ENCODE results near the gene TEX38.
"Not testable (repeated sequence)": the region's sequence is repeated elsewhere in the genome, so short reads cannot be mapped to it uniquely, and the experiment has no call there.

Gene TEX38

GRCh38 chr1:46645815-46646214 is 25.8 kb upstream of the TEX38 start:
- Histone ChIP-seq H3K4me1 (ENCODE audit: control insufficient read depth, insufficient read depth, low read length) (no peaks in the 10 kb centered on the region), H3K27me3 (ENCODE audit: control insufficient read depth, insufficient read depth, low read length) (no peaks in the 10 kb centered on the region), H3K4me3 (ENCODE audit: low read depth, low read length) (no peak overlapping the region), H3K36me3 (ENCODE audit: control insufficient read depth, insufficient read depth, low read length) (peaks cover 58% of the 10 kb centered on the region), H3K9me3 (ENCODE audit: control insufficient read depth, insufficient read depth, low read length) (no peaks in the 10 kb centered on the region), H3K27ac (ENCODE audit: low read depth, low read length) (no peak overlapping the region), H3K9ac (ENCODE audit: low read depth, low read length) (no peak overlapping the region)

GRCh38 chr1:46646331-46646730 is 25.3 kb upstream of the TEX38 start:
- H3K9me3 ChIP-seq (ENCODE audit: control insufficient read depth, insufficient read depth, low read length) = no peaks in the 10 kb centered on the region
- no peak overlapping the region for H3K27ac ChIP-seq (ENCODE audit: low read depth, low read length)
- peaks cover 58% of the 10 kb centered on the region for H3K36me3 ChIP-seq (ENCODE audit: control insufficient read depth, insufficient read depth, low read length)
- no peak overlapping the region for H3K9ac ChIP-seq (ENCODE audit: low read depth, low read length)
- no peak overlapping the region for H3K4me3 ChIP-seq (ENCODE audit: low read depth, low read length)
- H3K27me3 ChIP-seq (ENCODE audit: control insufficient read depth, insufficient read depth, low read length) = no peaks in the 10 kb centered on the region
- no peaks in the 10 kb centered on the region for H3K4me1 ChIP-seq (ENCODE audit: control insufficient read depth, insufficient read depth, low read length)

GRCh38 chr1:46646844-46647243 is 24.8 kb upstream of the TEX38 start:
- Histone ChIP-seq H3K9me3 (ENCODE audit: control insufficient read depth, insufficient read depth, low read length) (no peaks in the 10 kb centered on the region), H3K27ac (ENCODE audit: low read depth, low read length) (no peak overlapping the region)

GRCh38 chr1:46647611-46648010 is 24.0 kb upstream of the TEX38 start:
- H3K9me3 ChIP-seq (ENCODE audit: control insufficient read depth, insufficient read depth, low read length) = no peaks in the 10 kb centered on the region
- H3K27me3 ChIP-seq (ENCODE audit: control insufficient read depth, insufficient read depth, low read length) = no peaks in the 10 kb centered on the region
- H3K4me1 ChIP-seq (ENCODE audit: control insufficient read depth, insufficient read depth, low read length) = no peaks in the 10 kb centered on the region
- no peak overlapping the region for H3K4me3 ChIP-seq (ENCODE audit: low read depth, low read length)
- H3K27ac ChIP-seq (ENCODE audit: low read depth, low read length) = no peak overlapping the region
- H3K9ac ChIP-seq (ENCODE audit: low read depth, low read length) = no peak overlapping the region
- H3K36me3 ChIP-seq (ENCODE audit: control insufficient read depth, insufficient read depth, low read length) = peaks cover 54% of the 10 kb centered on the region

More at GRCh38 chr1:46646844-46647243, 24.8 kb upstream of the TEX38 start:
- Histone ChIP-seq H3K4me1 (ENCODE audit: control insufficient read depth, insufficient read depth, low read length) (no peaks in the 10 kb centered on the region), H3K4me3 (ENCODE audit: low read depth, low read length) (no peak overlapping the region), H3K36me3 (ENCODE audit: control insufficient read depth, insufficient read depth, low read length) (peaks cover 54% of the 10 kb centered on the region), H3K9ac (ENCODE audit: low read depth, low read length) (no peak overlapping the region), H3K27me3 (ENCODE audit: control insufficient read depth, insufficient read depth, low read length) (no peaks in the 10 kb centered on the region)

DNA sequence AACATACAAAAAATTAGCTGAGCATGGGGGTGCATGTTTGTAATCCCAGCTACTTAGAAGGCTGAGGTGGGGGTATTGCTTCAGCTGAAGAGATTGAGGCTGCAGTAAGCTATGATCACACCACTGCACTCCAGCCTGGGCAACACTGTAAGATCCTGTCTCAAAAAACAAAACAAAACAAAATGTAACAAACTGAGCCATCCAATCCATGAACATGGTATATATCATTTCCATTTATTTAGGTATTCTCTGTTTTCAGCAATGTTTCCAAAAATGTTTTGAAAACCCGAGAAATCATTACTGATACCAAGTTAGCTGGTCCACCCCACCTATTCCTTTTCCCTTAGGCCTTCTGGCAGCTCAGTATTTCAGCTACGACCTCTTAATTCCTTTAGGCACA is 21.9 kb upstream of the TEX38 start:
- H3K9me3 ChIP-seq (ENCODE audit: control insufficient read depth, insufficient read depth, low read length) = no peaks in the 10 kb centered on the region

GRCh38 chr1:46650491-46650890 is 21.2 kb upstream of the TEX38 start:
- Histone ChIP-seq H3K27me3 (ENCODE audit: control insufficient read depth, insufficient read depth, low read length) (no peaks in the 10 kb centered on the region), H3K27ac (ENCODE audit: low read depth, low read length) (no peak overlapping the region), H3K36me3 (ENCODE audit: control insufficient read depth, insufficient read depth, low read length) (peaks cover 70% of the 10 kb centered on the region), H3K9ac (ENCODE audit: low read depth, low read length) (no peak overlapping the region), H3K4me1 (ENCODE audit: control insufficient read depth, insufficient read depth, low read length) (no peaks in the 10 kb centered on the region), H3K4me3 (ENCODE audit: low read depth, low read length) (no peak overlapping the region), H3K9me3 (ENCODE audit: control insufficient read depth, insufficient read depth, low read length) (no peaks in the 10 kb centered on the region)

More for the DNA sequence above, 21.9 kb upstream of the TEX38 start:
- Histone ChIP-seq H3K9ac (ENCODE audit: low read depth, low read length) (no peak overlapping the region), H3K27me3 (ENCODE audit: control insufficient read depth, insufficient read depth, low read length) (no peaks in the 10 kb centered on the region), H3K4me1 (ENCODE audit: control insufficient read depth, insufficient read depth, low read length) (no peaks in the 10 kb centered on the region), H3K27ac (ENCODE audit: low read depth, low read length) (no peak overlapping the region), H3K4me3 (ENCODE audit: low read depth, low read length) (no peak overlapping the region), H3K36me3 (ENCODE audit: control insufficient read depth, insufficient read depth, low read length) (peaks cover 68% of the 10 kb centered on the region)

GRCh38 chr1:46651152-46651551 is 20.5 kb upstream of the TEX38 start:
- H3K27ac ChIP-seq (ENCODE audit: low read depth, low read length); H3K4me3 ChIP-seq (ENCODE audit: low read depth, low read length); H3K9me3 ChIP-seq (ENCODE audit: control insufficient read depth, insufficient read depth, low read length); H3K4me1 ChIP-seq (ENCODE audit: control insufficient read depth, insufficient read depth, low read length); H3K27me3 ChIP-seq (ENCODE audit: control insufficient read depth, insufficient read depth, low read length); H3K9ac ChIP-seq (ENCODE audit: low read depth, low read length): not testable (repeated sequence)
- peaks cover 77% of the 10 kb centered on the region for H3K36me3 ChIP-seq (ENCODE audit: control insufficient read depth, insufficient read depth, low read length)

DNA sequence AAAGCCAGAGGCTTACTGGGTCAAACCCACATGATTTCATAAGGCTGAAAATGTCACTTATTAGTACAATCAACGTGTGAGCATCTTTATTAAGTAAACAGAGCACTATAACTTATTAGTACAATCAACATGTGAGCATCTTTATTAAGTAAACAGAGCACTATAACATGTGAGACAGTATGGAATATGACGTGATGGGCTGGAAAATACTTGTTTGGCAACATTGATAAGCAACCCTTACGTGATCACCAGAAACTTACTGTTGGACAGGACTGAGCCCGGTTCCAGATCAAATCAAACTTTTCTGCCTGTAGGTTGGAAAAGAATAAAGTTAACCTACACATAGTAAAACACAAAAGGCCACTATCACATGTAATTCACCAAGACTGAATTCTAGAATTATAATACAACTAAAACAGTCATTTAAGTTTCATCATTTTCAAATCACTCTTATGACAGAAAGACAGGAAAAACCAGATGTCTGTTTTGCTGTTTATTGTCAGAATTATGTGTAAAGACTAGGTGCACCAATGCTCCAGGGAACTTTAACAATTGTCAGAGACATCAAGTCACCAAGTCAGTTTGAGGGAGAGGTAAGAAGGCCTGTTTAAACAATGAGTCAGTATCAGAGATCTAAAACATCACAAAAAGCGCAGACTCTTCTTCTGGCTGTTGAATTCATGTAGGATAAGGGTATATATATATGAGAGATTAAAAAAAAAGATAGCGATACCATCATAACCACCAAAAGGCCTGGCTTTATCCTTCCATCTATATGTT is 19.1 kb upstream of the TEX38 start:
- no peak overlapping the region for H3K4me3 ChIP-seq (ENCODE audit: low read depth, low read length)
- no peaks in the 10 kb centered on the region for H3K4me1 ChIP-seq (ENCODE audit: control insufficient read depth, insufficient read depth, low read length)
- peaks cover 80% of the 10 kb centered on the region for H3K36me3 ChIP-seq (ENCODE audit: control insufficient read depth, insufficient read depth, low read length)
- H3K9ac ChIP-seq (ENCODE audit: low read depth, low read length) = no peak overlapping the region
- H3K27ac ChIP-seq (ENCODE audit: low read depth, low read length) = no peak overlapping the region
- no peaks in the 10 kb centered on the region for H3K9me3 ChIP-seq (ENCODE audit: control insufficient read depth, insufficient read depth, low read length)
- no peaks in the 10 kb centered on the region for H3K27me3 ChIP-seq (ENCODE audit: control insufficient read depth, insufficient read depth, low read length)

GRCh38 chr1:46653405-46653958 is 18.2 kb upstream of the TEX38 start:
- H3K27me3 ChIP-seq (ENCODE audit: control insufficient read depth, insufficient read depth, low read length) = no peaks in the 10 kb centered on the region
- peaks cover 84% of the 10 kb centered on the region for H3K36me3 ChIP-seq (ENCODE audit: control insufficient read depth, insufficient read depth, low read length)
- no peaks in the 10 kb centered on the region for H3K4me1 ChIP-seq (ENCODE audit: control insufficient read depth, insufficient read depth, low read length)
- no peak overlapping the region for H3K9ac ChIP-seq (ENCODE audit: low read depth, low read length)
- H3K27ac ChIP-seq (ENCODE audit: low read depth, low read length) = no peak overlapping the region
- no peaks in the 10 kb centered on the region for H3K9me3 ChIP-seq (ENCODE audit: control insufficient read depth, insufficient read depth, low read length)
- no peak overlapping the region for H3K4me3 ChIP-seq (ENCODE audit: low read depth, low read length)

GRCh38 chr1:46654012-46654411 is 17.6 kb upstream of the TEX38 start:
- Histone ChIP-seq H3K4me3 (ENCODE audit: low read depth, low read length) (no peak overlapping the region), H3K4me1 (ENCODE audit: control insufficient read depth, insufficient read depth, low read length) (no peaks in the 10 kb centered on the region), H3K27me3 (ENCODE audit: control insufficient read depth, insufficient read depth, low read length) (no peaks in the 10 kb centered on the region), H3K36me3 (ENCODE audit: control insufficient read depth, insufficient read depth, low read length) (peaks cover 84% of the 10 kb centered on the region), H3K9ac (ENCODE audit: low read depth, low read length) (no peak overlapping the region), H3K9me3 (ENCODE audit: control insufficient read depth, insufficient read depth, low read length) (no peaks in the 10 kb centered on the region), H3K27ac (ENCODE audit: low read depth, low read length) (no peak overlapping the region)

DNA sequence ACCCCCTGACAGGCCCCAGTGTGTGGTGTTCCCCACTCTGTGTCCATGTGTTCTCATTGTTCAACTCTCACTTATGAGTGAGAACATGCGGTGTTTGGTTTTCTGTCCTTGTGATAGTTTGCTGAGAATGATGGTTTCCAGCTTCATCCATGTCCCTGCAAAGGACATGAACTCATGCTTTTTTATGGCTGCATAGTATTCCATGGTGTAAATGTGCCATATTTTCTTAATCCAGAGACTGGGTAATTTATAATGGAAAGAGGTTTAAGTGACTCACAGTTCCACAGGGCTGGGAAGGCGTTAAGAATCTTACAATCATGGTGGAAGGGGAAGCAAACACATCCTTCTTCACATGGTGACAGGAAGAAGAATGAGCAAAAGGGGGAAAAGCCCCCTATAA is 17.0 kb upstream of the TEX38 start:
- not testable (repeated sequence) for H3K4me1 ChIP-seq (ENCODE audit: control insufficient read depth, insufficient read depth, low read length); H3K4me3 ChIP-seq (ENCODE audit: low read depth, low read length); H3K27me3 ChIP-seq (ENCODE audit: control insufficient read depth, insufficient read depth, low read length); H3K27ac ChIP-seq (ENCODE audit: low read depth, low read length); H3K9ac ChIP-seq (ENCODE audit: low read depth, low read length); H3K9me3 ChIP-seq (ENCODE audit: control insufficient read depth, insufficient read depth, low read length)
- peaks cover 84% of the 10 kb centered on the region for H3K36me3 ChIP-seq (ENCODE audit: control insufficient read depth, insufficient read depth, low read length)

Measured in HUES48 (cell line).